ENCODE data around the gene OCA2. TPM values are rescaled to one million over a fixed set of nuclear protein-coding genes. Genes with fewer than 3 reads are reported as not detected.

The OCA2 gene
- total RNA-seq, 1 experiment from 2014 or later: 0.31 TPM

- H2BK120ac ChIP-seq (ENCODE audit: low read depth, low read length, poor library complexity, severe bottlenecking): no peak overlapping the region
- no peak overlapping the region for H3K56ac ChIP-seq (ENCODE audit: insufficient read length, low read depth, low read length)
- no peak overlapping the region for H2BK5ac ChIP-seq (ENCODE audit: insufficient read length, low read length)
- no peaks in the 10 kb centered on the region for H3K4me1 ChIP-seq (ENCODE audit: insufficient read depth, low read length)
- H2BK20ac ChIP-seq (ENCODE audit: low read depth, low read length, poor library complexity, severe bottlenecking): no peak overlapping the region
- no CpG with 5 or more reads among the region's 8 CpGs for WGBS (ENCODE audit: extremely low coverage, insufficient read length, low lambda C conversion rate)
- no peak overlapping the region for H2AK5ac ChIP-seq (ENCODE audit: insufficient read length, low read length)
- no peaks in the 10 kb centered on the region for H3K79me2 ChIP-seq (ENCODE audit: insufficient read depth, low read length)
- H4K8ac ChIP-seq (replicated peaks; ENCODE audit: insufficient read length, low read depth, low read length): no peak overlapping the region
- peaks cover 1% of the 10 kb centered on the region for H3K27me3 Mint-ChIP-seq (ENCODE audit: low read depth)
- no peak for TF ChIP-seq CTCF (conservative IDR thresholded peaks at IDR 0.05)
- H3T11ph ChIP-seq (ENCODE audit: low read length): no peak overlapping the region
- no peak overlapping the region for H3K4ac ChIP-seq (ENCODE audit: low read depth, low read length)
- H3K36me3 Mint-ChIP-seq (ENCODE audit: insufficient read depth in 1 of 3, low read depth in 3 of 3): peaks cover 0 to 13% (median 0%) of the 10 kb centered on the region in 3 experiments; a peak in 3 of 7 replicates
- H3K23me2 ChIP-seq (ENCODE audit: insufficient read length, low read depth, low read length, poor library complexity, severe bottlenecking): no peaks in the 10 kb centered on the region
- DNase-seq: no peak
- H3K18ac ChIP-seq (ENCODE audit: insufficient read length, low read depth, low read length): no peak overlapping the region
- H3K23ac ChIP-seq (ENCODE audit: insufficient read length, low read depth, low read length): no peak overlapping the region
- no peaks in the 10 kb centered on the region for H3K4me1 Mint-ChIP-seq
- no peaks in the 10 kb centered on the region for H3K79me1 ChIP-seq (ENCODE audit: insufficient read depth, low read depth, low read length, poor library complexity, severe bottlenecking)
- no peak overlapping the region for H3K4me3 Mint-ChIP-seq
- no peak overlapping the region for H2BK15ac ChIP-seq (ENCODE audit: low read depth, low read length)
- no peaks in the 10 kb centered on the region for H3K9me3 ChIP-seq (ENCODE audit: control insufficient read depth, low read depth, low read length)
- no peak overlapping the region for H3K9ac ChIP-seq (ENCODE audit: extremely low read depth, insufficient read length, low read length)
- no peak overlapping the region for H2BK12ac ChIP-seq (ENCODE audit: insufficient read length, low read depth, low read length)
- no peak overlapping the region for H2AFZ ChIP-seq (ENCODE audit: low read length)
- H4K20me1 ChIP-seq (ENCODE audit: control insufficient read depth, insufficient read depth, insufficient read length): no peaks in the 10 kb centered on the region
- H3K27ac Mint-ChIP-seq: no peak overlapping the region
- H4K91ac ChIP-seq (ENCODE audit: insufficient read length, low read depth, low read length): no peak overlapping the region
- no peak overlapping the region for H4K5ac ChIP-seq (ENCODE audit: insufficient read length, low read depth, low read length)
- no peaks in the 10 kb centered on the region for H3K27me3 ChIP-seq (ENCODE audit: insufficient read depth, low read length)
- H3K27ac ChIP-seq (ENCODE audit: insufficient read length, low read depth, low read length): no peak overlapping the region
- no peak overlapping the region for H3K14ac ChIP-seq (ENCODE audit: insufficient read depth, low read length)
- peaks cover 5 to 12% of the 10 kb centered on the region in 2 experiments for H3K9me3 Mint-ChIP-seq
- no peak overlapping the region for H3K4me2 ChIP-seq (ENCODE audit: insufficient read depth, insufficient read length, low read length)
Observed at GRCh38 chr15:28060005-28060404, 39.1 kb downstream of the OCA2 start.

Measured in H9 (cell line).